Stimulated activated CD4-positive, alpha-beta T cell treated with anti-CD3 and anti-CD28 coated beads, Interleukin-15, amount 100 ng/mL, for 1 hour (primary cell): Measurements from ENCODE around the gene SEC23A.
"Not testable (repeated sequence)": the region's sequence is repeated elsewhere in the genome, so short reads cannot be mapped to it uniquely, and the experiment has no call there.

ENCODE experiments used
- DNase-seq, 2 donors: peaks; one replicate each; pipeline ENCODE4 v3.0.0-alpha.2; 2020; ENCODE audit warnings: low read depth in 1 of 2, low spot score in 1 of 2

The SEC23A gene

GRCh38 chr14:39034481-39035296 is 68.3 kb downstream of the SEC23A start:
- DNase-seq = no peak

- DNase-seq = no peak
Observed at GRCh38 chr14:39033371-39033770, 69.7 kb downstream of the SEC23A start.

GRCh38 chr14:39030209-39030608 is 72.8 kb downstream of the SEC23A start:
- no peak for DNase-seq

- no peak for DNase-seq
Observed at GRCh38 chr14:39029789-39030188, 73.2 kb downstream of the SEC23A start.

GRCh38 chr14:39028620-39029019 is 74.4 kb downstream of the SEC23A start:
- no peak for DNase-seq

- DNase-seq = no peak
Observed at GRCh38 chr14:39025810-39026627, 77.0 kb downstream of the SEC23A start.

- DNase-seq = no peak
Observed at GRCh38 chr14:39025250-39025809, 77.7 kb downstream of the SEC23A start.

- no peak for DNase-seq
Observed at GRCh38 chr14:39023939-39024871, 78.8 kb downstream of the SEC23A start.

GRCh38 chr14:39017096-39018016 is 85.7 kb downstream of the SEC23A start:
- not testable (repeated sequence) for DNase-seq

GRCh38 chr14:39016733-39017095 is 86.3 kb downstream of the SEC23A start:
- no peak for DNase-seq

- no peak for DNase-seq
Observed at GRCh38 chr14:39015964-39016577, 87.0 kb downstream of the SEC23A start.

- no peak for DNase-seq
Observed at GRCh38 chr14:39015360-39015961, 87.6 kb downstream of the SEC23A start.

- DNase-seq = no peak
Observed at GRCh38 chr14:39014460-39014859, 88.6 kb downstream of the SEC23A start.

GRCh38 chr14:39008965-39009364 is 94.1 kb downstream of the SEC23A start:
- DNase-seq = not testable (repeated sequence)

- no peak for DNase-seq
Observed at GRCh38 chr14:39006721-39007410, 96.2 kb downstream of the SEC23A start.

- DNase-seq = no peak
Observed at GRCh38 chr14:39005044-39005880, 97.8 kb downstream of the SEC23A start.

GRCh38 chr14:38999949-39000348 is 103.1 kb downstream of the SEC23A start:
- no peak for DNase-seq

GRCh38 chr14:38994731-38995130 is 108.3 kb downstream of the SEC23A start:
- no peak for DNase-seq
